Activated CD4-positive, CD25-positive, alpha-beta regulatory T cell treated with anti-CD3 and anti-CD28 coated beads, Interleukin-2, amount 50 U/mL, for 16 hours (primary cell): ENCODE data around the gene APEX1.
A peak's percentile ranks its signal among the peaks of the same experiment; 100 is the strongest.

Experiments
- DNase-seq: peaks from one replicate; pipeline ENCODE4 v3.0.0-alpha.2; 2020; ENCODE audit warnings: low read depth, low spot score

APEX1 gene

GRCh38 chr14:20454516-20455354, at the start of gene APEX1, which contains the start of gene OSGEP:
Gene APEX1 (plus strand): TSS chr14:20455226. CDS start chr14:20455646, 420 bp downstream.
Gene OSGEP (minus strand): TSS chr14:20454812. CDS start chr14:20454683, 129 bp downstream.
- DNase-seq = peak; percentile 97

DNA sequence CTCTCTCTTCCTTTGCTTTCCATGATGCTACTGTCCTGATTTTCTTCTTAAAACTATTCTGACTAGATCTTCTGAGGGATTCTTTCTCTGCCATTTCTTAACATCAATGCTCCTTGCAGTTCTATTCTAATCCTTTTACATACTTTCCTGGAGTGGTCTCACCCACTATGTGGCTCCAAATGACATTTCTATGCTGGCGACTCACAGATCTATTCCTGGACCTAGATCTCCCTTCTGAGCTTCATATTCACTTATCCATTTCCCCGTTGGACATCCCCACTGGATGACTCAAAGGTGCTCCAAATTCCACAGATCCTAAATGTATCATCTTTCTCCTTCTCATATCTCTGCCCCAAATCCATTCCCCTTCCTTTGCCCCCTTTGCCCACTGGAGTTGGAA, 45.8 kb upstream of the APEX1 start:
- no peak for DNase-seq

DNA sequence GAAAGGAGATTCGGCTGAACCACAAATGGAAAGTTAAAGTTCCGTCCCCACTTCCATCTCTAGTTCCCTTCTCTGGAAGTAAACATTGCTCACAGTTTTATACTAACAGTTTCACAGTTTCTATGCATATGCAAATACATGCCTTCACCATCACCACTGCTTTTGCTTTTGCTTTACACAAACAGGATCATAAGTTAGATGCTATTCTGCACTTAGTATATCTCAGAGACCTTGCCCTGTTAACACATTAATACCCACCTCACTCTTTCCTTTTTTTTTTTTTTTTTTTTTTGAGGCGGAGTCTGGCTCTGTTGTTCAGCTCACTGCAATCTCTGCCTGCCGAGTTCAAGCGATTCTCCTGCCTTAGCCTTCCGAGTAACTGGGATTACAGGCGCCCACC, 42.6 kb upstream of the APEX1 start:
- DNase-seq = no peak

DNA sequence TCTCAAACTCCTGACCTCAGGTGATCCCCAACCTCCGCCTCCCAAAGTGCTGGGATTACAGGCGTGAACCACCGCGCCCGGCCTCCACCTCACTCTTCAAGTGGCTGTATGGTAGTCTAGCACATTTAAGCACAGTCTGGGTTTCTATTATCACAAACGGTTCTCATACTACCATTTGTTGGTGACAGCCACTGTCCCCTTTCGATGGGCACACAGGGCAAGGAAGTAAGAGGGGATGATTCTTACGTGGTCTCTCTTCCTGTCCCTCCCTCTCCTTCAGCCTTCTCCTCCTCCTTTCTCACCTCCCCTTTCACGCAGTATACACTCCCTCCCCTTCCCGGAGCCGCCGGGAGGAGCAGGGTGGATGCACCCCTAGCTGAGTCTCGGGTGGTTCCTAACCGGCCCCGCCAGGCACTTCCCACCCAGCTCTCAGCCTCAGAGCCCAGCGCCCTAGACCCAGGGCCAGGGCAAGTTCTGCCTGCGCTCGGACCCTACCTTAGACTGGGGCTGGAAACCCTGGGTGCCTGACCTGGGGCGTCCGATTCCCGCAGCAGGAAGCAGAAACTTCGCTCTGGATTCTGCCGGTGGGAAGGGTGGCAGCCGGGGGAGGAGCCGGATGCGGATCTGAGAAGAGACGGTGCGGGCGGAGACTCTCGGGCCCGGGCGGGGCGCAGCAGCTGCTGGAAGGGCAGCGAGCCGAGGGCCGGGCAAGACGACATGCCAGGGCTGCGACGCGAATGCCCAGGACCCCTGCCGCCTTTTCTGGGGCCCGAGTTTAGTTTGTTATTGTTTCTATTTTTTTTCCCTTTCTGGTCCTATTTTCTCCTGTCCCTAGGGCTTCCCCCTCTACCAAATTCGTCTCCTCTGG, 41.9 kb upstream of the APEX1 start, which contains the start of gene TEP1:
TEP1 (minus strand) TSS at position 626 of the 868 bp plus-strand sequence. CDS start 5,062 bp downstream, outside the sequence.
- peak; percentile 44 for DNase-seq

GRCh38 chr14:20413744-20414082, 41.3 kb upstream of the APEX1 start:
- no peak for DNase-seq

DNA sequence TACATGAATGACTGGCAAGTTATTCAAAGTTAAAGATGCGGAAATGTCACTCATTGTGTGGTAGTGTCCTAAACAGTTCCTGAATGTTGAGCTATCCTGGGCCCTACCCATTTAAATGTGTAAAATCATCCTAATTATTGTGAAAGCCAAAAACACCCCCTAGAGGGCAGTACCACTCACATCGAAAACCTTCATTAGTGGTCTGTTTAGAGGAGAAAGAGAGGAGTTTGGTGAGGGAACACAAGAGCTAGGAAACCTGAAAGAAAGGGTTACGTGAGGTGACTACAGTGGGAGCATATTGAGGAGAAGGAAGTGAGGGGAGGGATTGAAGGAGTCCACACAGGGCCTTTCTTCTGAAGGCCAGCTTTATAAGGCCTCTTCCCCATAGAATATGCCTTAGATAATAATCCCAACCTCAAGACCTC, 39.2 kb upstream of the APEX1 start:
- no peak for DNase-seq

GRCh38 chr14:20416223-20416622, 38.8 kb upstream of the APEX1 start:
- no peak for DNase-seq

- DNase-seq = no peak
Observed at GRCh38 chr14:20417250-20418186, 37.5 kb upstream of the APEX1 start.

- no peak for DNase-seq
Observed at GRCh38 chr14:20418501-20418909, 36.5 kb upstream of the APEX1 start.

- no peak for DNase-seq
Observed at GRCh38 chr14:20419419-20419818, 35.6 kb upstream of the APEX1 start.

GRCh38 chr14:20421267-20421666, 33.8 kb upstream of the APEX1 start:
- DNase-seq = no peak

GRCh38 chr14:20422886-20423285, 32.1 kb upstream of the APEX1 start:
- no peak for DNase-seq

- no peak for DNase-seq
Observed at GRCh38 chr14:20424851-20425250, 30.2 kb upstream of the APEX1 start.

DNA sequence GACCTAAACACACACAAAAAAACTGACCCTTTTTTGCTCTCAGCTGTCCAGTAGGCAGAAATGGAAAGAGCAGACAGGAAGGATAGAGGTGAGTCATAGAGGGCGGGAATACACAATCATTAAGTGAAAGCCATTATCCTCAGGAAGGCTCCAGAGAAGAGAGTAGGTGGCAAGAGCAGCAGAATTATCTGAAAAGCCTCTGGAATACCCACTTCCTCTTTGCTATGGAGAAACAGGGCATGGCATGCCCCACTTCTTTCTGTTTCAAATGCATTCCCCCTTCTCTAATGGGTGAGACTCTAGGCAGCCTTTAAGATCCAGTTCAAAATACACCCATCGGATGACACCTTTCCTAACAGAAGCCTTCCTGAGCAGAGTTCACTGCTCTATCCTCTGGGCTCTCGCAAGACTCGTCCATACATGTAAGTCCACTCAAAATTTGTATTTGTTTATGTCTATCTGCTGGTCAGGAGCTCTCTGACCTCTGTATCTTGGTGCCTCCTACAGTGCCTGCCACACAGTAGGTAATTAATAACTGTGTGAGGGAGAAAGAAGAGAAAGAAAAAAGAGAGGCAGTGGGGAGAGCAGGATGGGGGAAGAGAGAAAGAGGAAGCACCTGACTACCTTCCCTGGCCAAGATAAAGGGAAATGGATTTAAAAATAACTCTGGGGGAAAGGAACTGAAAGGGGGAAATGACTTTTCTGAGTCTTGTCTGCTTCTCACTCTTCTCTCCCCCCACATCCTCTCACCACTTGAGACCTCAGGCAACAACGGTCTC, 27.6 kb upstream of the APEX1 start:
- no peak for DNase-seq

DNA sequence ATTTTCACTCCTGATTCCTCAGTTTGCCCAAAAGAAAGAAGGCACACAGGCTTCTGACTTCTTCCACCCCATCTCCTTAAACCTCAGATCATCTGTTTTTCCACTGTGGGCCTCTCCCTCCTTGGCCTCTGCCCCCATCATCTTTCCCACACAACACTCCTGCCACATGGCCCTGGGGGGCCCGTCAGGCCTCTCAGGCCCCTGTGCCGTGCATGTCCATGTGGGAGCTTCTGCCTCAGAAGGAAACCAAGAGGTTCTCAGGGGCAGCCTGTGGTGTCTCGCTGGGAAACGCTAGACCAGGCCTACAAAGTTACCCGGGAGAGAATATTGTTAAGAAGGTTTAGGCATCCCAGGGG, 27.0 kb upstream of the APEX1 start:
- DNase-seq = no peak

GRCh38 chr14:20428802-20429201, 26.2 kb upstream of the APEX1 start:
- DNase-seq = no peak

DNA sequence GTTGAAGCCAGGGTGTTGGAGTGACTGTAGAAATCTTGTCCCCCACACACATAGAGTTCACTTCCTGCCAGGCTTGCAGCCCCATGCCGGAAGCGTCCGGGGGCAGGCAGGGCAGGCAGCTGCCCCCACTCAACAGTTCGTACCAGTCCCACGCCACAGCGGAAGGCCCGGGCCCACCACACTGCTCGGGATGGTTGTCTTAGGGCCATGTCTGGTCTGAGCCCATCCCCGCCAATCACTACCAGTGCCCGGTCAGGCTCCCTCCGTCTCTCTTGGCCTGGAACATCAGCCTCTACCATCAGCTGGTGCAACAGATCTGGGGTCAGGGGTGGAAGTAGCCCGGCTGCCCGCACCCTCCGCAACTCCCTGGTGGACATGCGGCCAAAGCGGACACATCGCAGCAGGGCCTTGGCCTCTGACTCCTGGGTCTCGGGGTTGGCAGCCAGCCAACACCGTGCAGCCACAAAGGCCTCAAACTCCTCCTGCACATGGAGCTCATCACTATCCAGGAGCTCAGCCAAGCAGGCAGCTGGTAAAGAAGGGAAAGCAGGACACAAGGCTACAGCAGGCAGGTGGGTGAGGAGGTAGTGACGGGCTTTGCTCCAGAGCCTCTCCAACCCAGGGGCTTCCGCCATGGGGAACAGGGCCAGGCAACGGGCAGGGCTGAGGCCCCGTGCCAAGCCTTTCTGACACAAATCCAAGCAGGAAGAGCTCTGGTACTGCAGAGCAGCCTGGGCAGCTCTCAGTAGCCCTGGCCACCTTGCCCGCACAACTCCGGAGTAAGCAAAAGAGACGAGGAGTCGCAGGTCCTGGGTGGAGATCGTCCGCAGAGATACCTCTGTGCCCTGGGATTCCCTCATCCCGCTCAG, 25.0 kb upstream of the APEX1 start:
- DNase-seq = no peak

DNA sequence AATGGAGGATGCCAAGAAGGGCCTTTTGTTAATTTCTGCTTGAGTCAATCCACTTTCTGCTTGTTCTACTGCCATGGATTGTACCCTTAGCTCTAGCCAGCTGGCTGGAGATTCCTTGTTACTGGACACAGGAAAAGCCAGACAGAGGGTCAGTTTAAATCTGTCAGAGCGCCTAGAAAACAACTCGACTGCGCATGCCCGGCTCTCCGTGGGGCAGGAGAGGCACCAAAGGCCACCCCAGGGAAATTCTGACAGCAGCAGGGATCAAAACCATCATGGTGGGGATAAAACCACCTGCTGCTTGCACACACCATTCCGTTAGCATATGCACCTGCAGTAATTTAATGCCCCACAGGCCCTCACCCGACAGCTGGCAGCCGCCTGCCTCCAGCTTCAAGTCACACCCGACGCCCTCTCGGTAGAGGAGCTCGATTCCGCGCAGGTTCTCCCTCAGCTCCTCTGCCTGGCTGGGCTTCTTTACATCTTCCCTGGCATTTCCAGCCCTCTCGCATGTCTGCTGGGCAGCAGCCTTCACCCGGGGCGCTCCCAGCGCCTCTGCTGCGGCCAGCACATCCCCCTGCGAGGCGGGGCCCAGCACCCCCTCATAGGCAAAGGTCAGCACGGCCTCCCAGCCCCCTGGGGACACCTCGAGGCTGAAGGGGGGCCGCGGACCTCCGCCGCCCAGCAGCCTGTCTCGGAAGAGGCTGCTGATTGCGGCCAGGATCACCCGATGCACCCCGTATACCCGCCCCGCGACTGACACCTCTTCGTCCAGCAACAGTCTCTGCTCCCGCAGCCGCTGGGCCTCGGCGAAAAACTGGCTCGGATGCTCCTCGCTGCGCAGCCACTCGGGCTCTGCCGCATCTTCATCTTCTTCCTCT, 20.1 kb upstream of the APEX1 start:
- DNase-seq = no peak
